ENCODE measurements around the gene ZNF469. TPM values are rescaled to one million over a fixed set of nuclear protein-coding genes. Genes with fewer than 3 reads are reported as not detected.

The ZNF469 gene
- total RNA-seq, 1 donor, result 8.3 TPM

DNA sequence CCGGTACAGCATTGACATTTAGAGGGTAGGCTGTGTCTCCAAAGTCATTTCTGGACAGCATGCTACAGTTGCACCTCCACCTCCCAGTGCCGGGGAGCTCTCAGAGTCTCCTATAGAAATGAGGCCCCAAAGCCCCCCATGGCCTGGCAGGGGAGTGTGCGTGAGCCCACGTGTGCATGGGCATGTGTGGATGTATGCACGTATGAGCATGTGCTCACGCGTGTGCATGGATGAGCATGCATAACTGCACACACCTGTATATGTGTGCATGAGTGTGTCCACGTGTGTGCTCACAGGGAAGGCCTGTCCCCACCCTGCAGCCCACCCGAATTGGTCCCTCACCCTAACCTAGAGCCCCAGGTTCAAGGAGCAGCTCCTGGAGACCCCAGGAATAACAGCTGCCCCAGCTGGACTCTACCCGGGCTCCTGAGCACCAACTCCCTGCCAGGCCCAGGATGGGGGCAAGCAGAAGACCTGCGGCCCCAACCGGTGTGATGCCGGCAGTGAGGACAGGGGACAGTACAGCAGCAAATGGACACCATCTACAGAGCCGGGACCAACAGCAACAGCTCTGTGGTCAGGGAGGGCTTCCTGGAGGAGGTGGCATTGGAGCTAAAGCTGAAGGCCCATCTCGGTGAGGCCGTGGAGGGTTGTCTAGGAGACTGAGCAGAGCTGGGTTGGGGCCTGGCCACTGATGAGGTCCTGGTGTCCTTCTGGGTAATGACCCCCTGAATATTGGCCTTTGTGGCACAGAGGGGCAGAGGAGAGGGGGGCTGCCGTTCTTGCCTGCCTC lies 35.1 kb downstream of the ZNF469 start:
- Histone ChIP-seq H3K4me2 (ENCODE audit: insufficient read depth, low read length) (no peak overlapping the region), H3K79me2 (ENCODE audit: insufficient read depth, low read length) (peaks cover 2% of the 10 kb centered on the region), H3K27ac (ENCODE audit: low read depth, low read length) (no peak overlapping the region), H2AFZ (ENCODE audit: low read length) (no peak overlapping the region), H3K27me3 (ENCODE audit: insufficient read depth, low read length) (no peaks in the 10 kb centered on the region), H3K36me3 (ENCODE audit: insufficient read depth, low read length) (no peaks in the 10 kb centered on the region), H3K9me3 (ENCODE audit: low read depth, low read length) (no peaks in the 10 kb centered on the region), H4K20me1 (ENCODE audit: insufficient read depth, low read length) (peaks cover 10% of the 10 kb centered on the region), H3K4me3 (ENCODE audit: insufficient read depth, low read length) (no peak overlapping the region), H3K4me1 (ENCODE audit: insufficient read depth, low read length) (no peaks in the 10 kb centered on the region)
- TF ChIP-seq, protein P1, sequence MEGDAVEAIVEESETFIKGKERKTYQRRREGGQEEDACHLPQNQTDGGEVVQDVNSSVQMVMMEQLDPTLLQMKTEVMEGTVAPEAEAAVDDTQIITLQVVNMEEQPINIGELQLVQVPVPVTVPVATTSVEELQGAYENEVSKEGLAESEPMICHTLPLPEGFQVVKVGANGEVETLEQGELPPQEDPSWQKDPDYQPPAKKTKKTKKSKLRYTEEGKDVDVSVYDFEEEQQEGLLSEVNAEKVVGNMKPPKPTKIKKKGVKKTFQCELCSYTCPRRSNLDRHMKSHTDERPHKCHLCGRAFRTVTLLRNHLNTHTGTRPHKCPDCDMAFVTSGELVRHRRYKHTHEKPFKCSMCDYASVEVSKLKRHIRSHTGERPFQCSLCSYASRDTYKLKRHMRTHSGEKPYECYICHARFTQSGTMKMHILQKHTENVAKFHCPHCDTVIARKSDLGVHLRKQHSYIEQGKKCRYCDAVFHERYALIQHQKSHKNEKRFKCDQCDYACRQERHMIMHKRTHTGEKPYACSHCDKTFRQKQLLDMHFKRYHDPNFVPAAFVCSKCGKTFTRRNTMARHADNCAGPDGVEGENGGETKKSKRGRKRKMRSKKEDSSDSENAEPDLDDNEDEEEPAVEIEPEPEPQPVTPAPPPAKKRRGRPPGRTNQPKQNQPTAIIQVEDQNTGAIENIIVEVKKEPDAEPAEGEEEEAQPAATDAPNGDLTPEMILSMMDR (IDR thresholded peaks at IDR 0.05; ENCODE audit: extremely low read depth, low read depth, low read length), result no peak
- no peak for DNase-seq (ENCODE audit: insufficient read length, low spot score, missing footprints)

DNA sequence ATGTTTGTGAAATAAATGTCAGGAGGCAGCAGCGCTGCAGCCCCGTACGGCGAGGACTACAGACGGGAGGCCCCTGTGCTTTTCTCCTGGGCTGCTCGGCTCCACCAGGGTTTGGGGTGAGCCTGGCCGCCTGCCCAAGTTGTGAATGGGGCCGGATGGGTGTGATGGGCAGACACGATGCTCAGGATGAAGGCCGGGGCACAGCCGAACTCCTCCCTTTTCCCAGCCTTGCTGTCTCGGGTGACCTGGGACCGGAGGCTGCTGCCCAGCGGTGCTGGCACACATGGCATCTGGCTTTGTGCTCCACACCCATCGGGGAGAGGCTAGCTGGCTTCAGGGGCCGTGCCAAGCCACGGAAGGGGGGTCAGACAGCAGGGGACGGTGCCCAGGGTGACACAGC lies 36.1 kb downstream of the ZNF469 start:
- H3K36me3 ChIP-seq (ENCODE audit: insufficient read depth, low read length), result no peaks in the 10 kb centered on the region
- no peak for DNase-seq (ENCODE audit: insufficient read length, low spot score, missing footprints)
- H3K4me1 ChIP-seq (ENCODE audit: insufficient read depth, low read length), result no peaks in the 10 kb centered on the region
- TF ChIP-seq, protein P1 (IDR thresholded peaks at IDR 0.05; ENCODE audit: extremely low read depth, low read depth, low read length), result no peak
- H3K4me2 ChIP-seq (ENCODE audit: insufficient read depth, low read length), result no peak overlapping the region
- peaks cover 10% of the 10 kb centered on the region for H4K20me1 ChIP-seq (ENCODE audit: insufficient read depth, low read length)
- H3K4me3 ChIP-seq (ENCODE audit: insufficient read depth, low read length), result no peak overlapping the region
- H3K27ac ChIP-seq (ENCODE audit: low read depth, low read length), result no peak overlapping the region
- H3K79me2 ChIP-seq (ENCODE audit: insufficient read depth, low read length), result peaks cover 2% of the 10 kb centered on the region
- no peaks in the 10 kb centered on the region for H3K9me3 ChIP-seq (ENCODE audit: low read depth, low read length)
- no peak overlapping the region for H2AFZ ChIP-seq (ENCODE audit: low read length)
- H3K27me3 ChIP-seq (ENCODE audit: insufficient read depth, low read length), result no peaks in the 10 kb centered on the region

DNA sequence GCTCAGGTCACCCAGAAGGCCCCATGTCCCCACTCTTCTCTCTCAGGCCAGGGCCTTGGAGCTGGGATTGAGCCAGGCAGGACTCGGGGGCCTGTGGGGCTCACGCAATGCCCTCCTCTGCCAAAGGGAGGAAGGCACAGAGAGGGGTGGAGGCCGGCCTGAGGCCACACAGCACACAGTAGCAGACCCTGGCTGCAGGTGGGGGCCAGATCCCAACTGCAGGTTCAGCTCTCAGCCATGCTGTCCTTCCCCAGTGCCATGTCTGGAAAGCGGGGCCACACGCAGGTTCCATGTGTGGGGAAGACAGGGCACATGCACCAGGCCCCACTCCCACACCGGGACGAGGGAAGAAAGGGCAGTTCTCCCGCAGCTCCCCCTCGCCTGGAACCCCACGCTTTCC lies 37.0 kb downstream of the ZNF469 start:
- TF ChIP-seq, protein P1 (IDR thresholded peaks at IDR 0.05; ENCODE audit: extremely low read depth, low read depth, low read length), result no peak
- Histone ChIP-seq H3K79me2 (ENCODE audit: insufficient read depth, low read length) (peaks cover 2% of the 10 kb centered on the region), H3K9me3 (ENCODE audit: low read depth, low read length) (no peaks in the 10 kb centered on the region), H3K4me3 (ENCODE audit: insufficient read depth, low read length) (no peak overlapping the region), H3K4me2 (ENCODE audit: insufficient read depth, low read length) (no peak overlapping the region), H3K4me1 (ENCODE audit: insufficient read depth, low read length) (no peaks in the 10 kb centered on the region), H3K36me3 (ENCODE audit: insufficient read depth, low read length) (no peaks in the 10 kb centered on the region), H2AFZ (ENCODE audit: low read length) (no peak overlapping the region), H3K27me3 (ENCODE audit: insufficient read depth, low read length) (no peaks in the 10 kb centered on the region), H3K27ac (ENCODE audit: low read depth, low read length) (no peak overlapping the region), H4K20me1 (ENCODE audit: insufficient read depth, low read length) (peaks cover 16% of the 10 kb centered on the region)
- DNase-seq (ENCODE audit: insufficient read length, low spot score, missing footprints), result no peak

DNA sequence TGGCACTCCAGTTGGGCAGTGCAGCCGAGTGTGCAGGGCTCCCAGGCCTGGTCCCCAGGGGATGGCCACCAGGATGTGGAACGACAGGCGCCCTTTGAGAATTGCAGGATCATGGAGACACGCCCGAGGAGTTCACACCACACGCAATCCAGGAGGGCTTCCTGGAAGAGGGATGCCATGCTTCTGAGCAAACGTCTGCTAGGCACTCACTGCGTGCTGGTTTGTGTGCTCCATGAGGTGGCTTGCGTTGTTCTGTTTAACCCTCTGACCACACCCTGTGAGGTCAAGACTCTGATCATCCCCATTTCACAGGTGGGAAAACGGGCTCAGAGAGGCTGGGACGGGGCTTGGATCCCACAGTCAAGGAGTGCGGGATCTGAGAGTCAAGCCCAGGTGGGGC lies 37.7 kb downstream of the ZNF469 start:
- Histone ChIP-seq H3K9me3 (ENCODE audit: low read depth, low read length) (no peaks in the 10 kb centered on the region), H3K36me3 (ENCODE audit: insufficient read depth, low read length) (no peaks in the 10 kb centered on the region), H3K4me3 (ENCODE audit: insufficient read depth, low read length) (no peak overlapping the region), H3K4me2 (ENCODE audit: insufficient read depth, low read length) (no peak overlapping the region), H3K4me1 (ENCODE audit: insufficient read depth, low read length) (no peaks in the 10 kb centered on the region), H3K27me3 (ENCODE audit: insufficient read depth, low read length) (no peaks in the 10 kb centered on the region), H2AFZ (ENCODE audit: low read length) (no peak overlapping the region), H4K20me1 (ENCODE audit: insufficient read depth, low read length) (peaks cover 16% of the 10 kb centered on the region), H3K27ac (ENCODE audit: low read depth, low read length) (no peak overlapping the region), H3K79me2 (ENCODE audit: insufficient read depth, low read length) (peaks cover 2% of the 10 kb centered on the region)
- TF ChIP-seq, protein P1 (IDR thresholded peaks at IDR 0.05; ENCODE audit: extremely low read depth, low read depth, low read length), result no peak
- DNase-seq (ENCODE audit: insufficient read length, low spot score, missing footprints), result no peak
